Measurements from ENCODE around the gene ATP10A. TPM values are rescaled to one million over a fixed set of nuclear protein-coding genes. Genes with fewer than 3 reads are reported as not detected.

Gene ATP10A
- total RNA-seq, 1 donor from 2014 or later = 71.9 TPM

DNA sequence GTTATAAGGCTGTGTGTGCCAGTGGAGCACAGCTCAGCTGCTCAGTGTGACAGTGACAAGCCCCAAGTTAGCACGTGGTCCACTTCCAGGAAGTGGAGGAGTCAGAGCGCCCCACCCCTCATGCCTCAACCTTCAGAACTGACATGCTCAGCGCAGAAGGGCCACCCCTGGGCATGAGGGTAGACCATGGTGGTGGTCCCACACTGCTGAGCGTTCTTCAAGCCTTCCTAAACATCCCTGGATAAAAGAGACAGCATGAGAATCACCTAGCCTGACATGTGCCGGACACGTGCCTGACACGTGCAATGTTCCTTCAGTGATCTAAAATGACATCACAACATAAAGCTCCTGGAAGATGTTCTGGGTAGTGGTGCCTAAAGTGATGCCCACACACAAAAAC is 16.8 kb downstream of the ATP10A start:
- no peak overlapping the region for H3K27ac Mint-ChIP-seq (ENCODE audit: unreplicated experiment)
- no peaks in the 10 kb centered on the region for H3K27me3 Mint-ChIP-seq (ENCODE audit: unreplicated experiment)
- no peak for TF ChIP-seq CTCF (IDR thresholded peaks at IDR 0.05)
- no peak overlapping the region for H3K4me3 Mint-ChIP-seq (ENCODE audit: unreplicated experiment)
- peaks cover 78% of the 10 kb centered on the region for H3K4me1 Mint-ChIP-seq (ENCODE audit: unreplicated experiment)
- DNase-seq (ENCODE audit: extremely low spot score, unreplicated experiment) = no peak
- no peaks in the 10 kb centered on the region for H3K9me3 Mint-ChIP-seq (ENCODE audit: unreplicated experiment)
- H3K36me3 Mint-ChIP-seq (ENCODE audit: unreplicated experiment) = peaks cover 9% of the 10 kb centered on the region

GRCh38 chr15:25844981-25845680 is 18.0 kb downstream of the ATP10A start:
- H3K27ac Mint-ChIP-seq (ENCODE audit: unreplicated experiment) = no peak overlapping the region
- H3K9me3 Mint-ChIP-seq (ENCODE audit: unreplicated experiment) = no peaks in the 10 kb centered on the region
- peaks cover 69% of the 10 kb centered on the region for H3K4me1 Mint-ChIP-seq (ENCODE audit: unreplicated experiment)
- H3K4me3 Mint-ChIP-seq (ENCODE audit: unreplicated experiment) = no peak overlapping the region
- H3K36me3 Mint-ChIP-seq (ENCODE audit: unreplicated experiment) = peaks cover 9% of the 10 kb centered on the region
- DNase-seq (ENCODE audit: extremely low spot score, unreplicated experiment) = no peak
- H3K27me3 Mint-ChIP-seq (ENCODE audit: unreplicated experiment) = no peaks in the 10 kb centered on the region
- no peak for TF ChIP-seq CTCF (IDR thresholded peaks at IDR 0.05)

- no peak for DNase-seq (ENCODE audit: extremely low spot score, unreplicated experiment)
- Mint-ChIP-seq H3K36me3 (ENCODE audit: unreplicated experiment) (peaks cover 9% of the 10 kb centered on the region), H3K9me3 (ENCODE audit: unreplicated experiment) (no peaks in the 10 kb centered on the region), H3K4me1 (ENCODE audit: unreplicated experiment) (peaks cover 64% of the 10 kb centered on the region), H3K27ac (ENCODE audit: unreplicated experiment) (no peak overlapping the region), H3K4me3 (ENCODE audit: unreplicated experiment) (no peak overlapping the region), H3K27me3 (ENCODE audit: unreplicated experiment) (no peaks in the 10 kb centered on the region)
- no peak for TF ChIP-seq CTCF (IDR thresholded peaks at IDR 0.05)
Observed at GRCh38 chr15:25844542-25844941, 18.6 kb downstream of the ATP10A start.

- peaks cover 63% of the 10 kb centered on the region for H3K4me1 Mint-ChIP-seq (ENCODE audit: unreplicated experiment)
- peaks cover 13% of the 10 kb centered on the region for H3K36me3 Mint-ChIP-seq (ENCODE audit: unreplicated experiment)
- no peaks in the 10 kb centered on the region for H3K9me3 Mint-ChIP-seq (ENCODE audit: unreplicated experiment)
- DNase-seq (ENCODE audit: extremely low spot score, unreplicated experiment) = no peak
- H3K27me3 Mint-ChIP-seq (ENCODE audit: unreplicated experiment) = no peaks in the 10 kb centered on the region
- no peak for TF ChIP-seq CTCF (IDR thresholded peaks at IDR 0.05)
- H3K27ac Mint-ChIP-seq (ENCODE audit: unreplicated experiment) = no peak overlapping the region
- no peak overlapping the region for H3K4me3 Mint-ChIP-seq (ENCODE audit: unreplicated experiment)
Observed at GRCh38 chr15:25844076-25844475, 19.1 kb downstream of the ATP10A start.

- H3K36me3 Mint-ChIP-seq (ENCODE audit: unreplicated experiment) = peaks cover 20% of the 10 kb centered on the region
- no peaks in the 10 kb centered on the region for H3K9me3 Mint-ChIP-seq (ENCODE audit: unreplicated experiment)
- no peak for TF ChIP-seq CTCF (IDR thresholded peaks at IDR 0.05)
- no peak for DNase-seq (ENCODE audit: extremely low spot score, unreplicated experiment)
- no peaks in the 10 kb centered on the region for H3K27me3 Mint-ChIP-seq (ENCODE audit: unreplicated experiment)
- H3K27ac Mint-ChIP-seq (ENCODE audit: unreplicated experiment) = no peak overlapping the region
- H3K4me3 Mint-ChIP-seq (ENCODE audit: unreplicated experiment) = no peak overlapping the region
- peaks cover 32% of the 10 kb centered on the region for H3K4me1 Mint-ChIP-seq (ENCODE audit: unreplicated experiment)
Observed at GRCh38 chr15:25839638-25840156, 23.4 kb downstream of the ATP10A start.

Data from osteocyte (in vitro differentiated cells).